Heart right ventricle (tissue), 16 donors: ENCODE results near the gene CTU2. TPM values are rescaled to one million over a fixed set of nuclear protein-coding genes. Genes with fewer than 3 reads are reported as not detected.

Experiments
- ATAC-seq, 8 donors: fragments of 200-7000 bp; cut with Tn5 transposase; one replicate each; pipeline ENCODE4 v1.9.1; 2020; ENCODE audit warnings: mild to moderate bottlenecking in 8 of 8, moderate library complexity in 8 of 8, moderate number of reproducible peaks in 1 of 8
- DNase-seq, 2 donors: peaks; one replicate each; pipeline ENCODE4 v3.0.0-alpha.2; 2020
- H3K27ac ChIP-seq, 10 donors: fragments of 200-600 bp; sonication (generic) in 2 of 10; one replicate each; pipeline versions ENCODE4 v1.5.0 to v1.8.0; 2020 to 2022; ENCODE audit warnings: mild to moderate bottlenecking in 3 of 10
- H3K27me3 ChIP-seq, 7 donors: fragments of 200-600 bp; one replicate each; pipeline ENCODE4 v1.8.0; 2021 to 2022; ENCODE audit warnings: mild to moderate bottlenecking in 2 of 7
- H3K36me3 ChIP-seq, 9 donors: fragments of 200-600 bp; sonication (generic) in 1 of 9; one replicate each; pipeline versions ENCODE4 v1.5.0 to v1.8.0; 2020 to 2022; ENCODE audit warnings: mild to moderate bottlenecking in 2 of 9
- H3K4me1 ChIP-seq, 9 donors: fragments of 200-600 bp; sonication (generic) in 1 of 9; one replicate each; pipeline versions ENCODE4 v1.5.0 to v1.8.0; 2020 to 2022; ENCODE audit warnings: mild to moderate bottlenecking in 4 of 9
- H3K4me3 ChIP-seq, 10 donors: fragments of 200-600 bp; sonication (generic) in 2 of 10; one replicate each; pipeline versions ENCODE4 v1.5.0 to v1.8.0; 2020 to 2022; ENCODE audit warnings: mild to moderate bottlenecking in 7 of 10, moderate library complexity in 2 of 10
- H3K9me3 ChIP-seq, 11 donors: fragments of 200-600 bp in 10 of 11; sonication (generic) in 2 of 11; one replicate each; pipeline versions ENCODE4 v1.5.0 to v1.8.0; 2013 to 2022; ENCODE audit warnings: mild to moderate bottlenecking in 2 of 11, control low read depth in 1 of 11, moderate library complexity in 1 of 11
- WGBS, 2 donors: extraction: QIAGEN DNeasy Blood & Tissue Kit; methylation state at CpG; one replicate each; pipeline ENCODE4 v1.1.7; 2013; ENCODE audit warnings: inconsistent platforms in 1 of 2; 5-methylcytosine and 5-hydroxymethylcytosine counted together
- intact Hi-C, 10 donors: fragments of 100-400 bp; cut with DNase I; formaldehyde crosslinking; loops; one replicate each; pipeline versions ENCODE4 v1.11.1 to v1.14.2; 2022
- polyA plus RNA-seq, 2 donors: library from polyadenylated mRNA; stranded (reverse); fragments of 200-250 nt; gene quantifications; one replicate each; pipeline ENCODE4 v1.2.3, GENCODE V29; 2013
- total RNA-seq, 10 donors: library from RNA; stranded (reverse); fragmentation: NEBNext Ultra II Directional in 3 of 10; extraction: Animal tissue kit (Norgen Biotek cat#: 25700) in 3 of 10; gene quantifications; one replicate each; pipeline versions ENCODE4 v1.2.1 to v1.2.4, GENCODE V29; 2021 to 2023
- TF ChIP-seq, protein P1 (sequence below), 9 donors: fragments of 200-600 bp; sonication (generic) in 2 of 9; IDR thresholded peaks; one replicate each; pipeline versions ENCODE4 v1.5.0 to v1.8.0; 2021 to 2022; ENCODE audit warnings: antibody characterized with exemption in 9 of 9, mild to moderate bottlenecking in 5 of 9, moderate library complexity in 1 of 9
- donor health status: Arrhythmogenic right ventricular cardiomyopathy.
- donor health status: ischemic (EF 13 %, LVEDD 7.1; RV severe dilation, severe dysfunction).
- donor health status: healthy with polysubstance abuse.
- donor health status: DM: no; HTN: yes; CAD: no.
- donor health status: DM: no; HTN: no; CAD: no.
- donor health status: ischemic (EF 25% LVEDD 6.9; RV normal size, moderate dysfunction).
- donor health status: ischemic (EF 25% LVEDD 5.7; RV mildly dilated, moderate dysfunction).
- donor health status: healthy.
- donor health status: DM: yes; HTN: yes; CAD: no.
- donor health status: Ischemic cardiomyopathy.
- donor health status: ischemic (EF 35%, LVEDD 5.7; RV mildly dilated, moderate dysfunction).
- donor health status: nonischemic (EF 11% LVEDD 7.7; RV severe dilation, severe dysfunction).
- donor health status: DM: yes; HTN: yes; CAD: no.
- donor health status: PGD.
- donor health status: ischemic (EF 29% LVEDD 5.4; RV normal size, mild dysfunction).
- donor health status: nonischemic (EF 23%, LVEDD 6.1; RV moderate dilation, normal function).

The CTU2 gene
- total and polyA plus RNA-seq, 12 donors = 11.8 to 22.6 (median 14.4) TPM

DNA sequence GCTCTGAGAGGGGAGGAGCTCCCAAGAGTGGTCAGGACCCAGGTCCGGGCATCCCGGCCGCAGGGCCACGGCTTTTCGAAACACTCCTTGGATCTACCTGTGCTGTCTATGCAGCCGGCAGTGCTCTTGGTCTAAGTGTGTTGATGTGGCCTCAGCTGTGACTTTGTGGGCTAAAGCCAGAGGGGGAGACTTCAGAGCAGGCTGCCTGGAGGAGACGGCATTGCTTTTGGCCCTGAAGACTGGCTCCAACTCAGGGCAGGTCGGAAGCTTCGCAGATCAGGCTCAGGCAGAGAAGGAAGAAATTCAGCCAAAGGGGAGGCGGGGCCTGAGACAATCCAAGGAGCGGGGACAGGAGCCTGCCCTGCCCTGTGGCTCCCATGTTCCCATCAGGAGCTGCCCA lies 47.3 kb downstream of the CTU2 start:
- Histone ChIP-seq H3K4me1 (peaks cover 0 to 16% (median 0%) of the 10 kb centered on the region in 9 donors), H3K27ac (no peak overlapping the region), H3K27me3 (no peaks in the 10 kb centered on the region), H3K4me3 (no peak overlapping the region), H3K36me3 (peaks cover 0 to 8% (median 0%) of the 10 kb centered on the region in 9 donors), H3K9me3 (peaks cover 0 to 5% (median 0%) of the 10 kb centered on the region in 11 donors)
- intact Hi-C loops = no loop called here
- ATAC-seq (no peak), DNase-seq (no peak)
- TF ChIP-seq, protein P1, sequence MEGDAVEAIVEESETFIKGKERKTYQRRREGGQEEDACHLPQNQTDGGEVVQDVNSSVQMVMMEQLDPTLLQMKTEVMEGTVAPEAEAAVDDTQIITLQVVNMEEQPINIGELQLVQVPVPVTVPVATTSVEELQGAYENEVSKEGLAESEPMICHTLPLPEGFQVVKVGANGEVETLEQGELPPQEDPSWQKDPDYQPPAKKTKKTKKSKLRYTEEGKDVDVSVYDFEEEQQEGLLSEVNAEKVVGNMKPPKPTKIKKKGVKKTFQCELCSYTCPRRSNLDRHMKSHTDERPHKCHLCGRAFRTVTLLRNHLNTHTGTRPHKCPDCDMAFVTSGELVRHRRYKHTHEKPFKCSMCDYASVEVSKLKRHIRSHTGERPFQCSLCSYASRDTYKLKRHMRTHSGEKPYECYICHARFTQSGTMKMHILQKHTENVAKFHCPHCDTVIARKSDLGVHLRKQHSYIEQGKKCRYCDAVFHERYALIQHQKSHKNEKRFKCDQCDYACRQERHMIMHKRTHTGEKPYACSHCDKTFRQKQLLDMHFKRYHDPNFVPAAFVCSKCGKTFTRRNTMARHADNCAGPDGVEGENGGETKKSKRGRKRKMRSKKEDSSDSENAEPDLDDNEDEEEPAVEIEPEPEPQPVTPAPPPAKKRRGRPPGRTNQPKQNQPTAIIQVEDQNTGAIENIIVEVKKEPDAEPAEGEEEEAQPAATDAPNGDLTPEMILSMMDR (IDR thresholded peaks at IDR 0.05) = no peak
- 86 to 89% methylated on average over 11 of the region's 11 CpGs for WGBS, 2 donors

- 94 to 95% methylated on average over 28 of the region's 28 CpGs for WGBS, 2 donors
- TF ChIP-seq, protein P1 (IDR thresholded peaks at IDR 0.05) = no peak
- H3K27me3 ChIP-seq = no peaks in the 10 kb centered on the region
- peaks cover 0 to 8% (median 0%) of the 10 kb centered on the region in 9 donors for H3K36me3 ChIP-seq
- ATAC-seq = no peak
- intact Hi-C loops = no loop called here
- DNase-seq = no peak
- peaks cover 0 to 22% (median 4%) of the 10 kb centered on the region in 9 donors for H3K4me1 ChIP-seq
- H3K9me3 ChIP-seq = peaks cover 0 to 11% (median 0%) of the 10 kb centered on the region in 11 donors
- H3K27ac ChIP-seq = no peak overlapping the region
- H3K4me3 ChIP-seq = no peak overlapping the region
Measured at GRCh38 chr16:88754109-88754911, 48.0 kb downstream of the CTU2 start.

DNA sequence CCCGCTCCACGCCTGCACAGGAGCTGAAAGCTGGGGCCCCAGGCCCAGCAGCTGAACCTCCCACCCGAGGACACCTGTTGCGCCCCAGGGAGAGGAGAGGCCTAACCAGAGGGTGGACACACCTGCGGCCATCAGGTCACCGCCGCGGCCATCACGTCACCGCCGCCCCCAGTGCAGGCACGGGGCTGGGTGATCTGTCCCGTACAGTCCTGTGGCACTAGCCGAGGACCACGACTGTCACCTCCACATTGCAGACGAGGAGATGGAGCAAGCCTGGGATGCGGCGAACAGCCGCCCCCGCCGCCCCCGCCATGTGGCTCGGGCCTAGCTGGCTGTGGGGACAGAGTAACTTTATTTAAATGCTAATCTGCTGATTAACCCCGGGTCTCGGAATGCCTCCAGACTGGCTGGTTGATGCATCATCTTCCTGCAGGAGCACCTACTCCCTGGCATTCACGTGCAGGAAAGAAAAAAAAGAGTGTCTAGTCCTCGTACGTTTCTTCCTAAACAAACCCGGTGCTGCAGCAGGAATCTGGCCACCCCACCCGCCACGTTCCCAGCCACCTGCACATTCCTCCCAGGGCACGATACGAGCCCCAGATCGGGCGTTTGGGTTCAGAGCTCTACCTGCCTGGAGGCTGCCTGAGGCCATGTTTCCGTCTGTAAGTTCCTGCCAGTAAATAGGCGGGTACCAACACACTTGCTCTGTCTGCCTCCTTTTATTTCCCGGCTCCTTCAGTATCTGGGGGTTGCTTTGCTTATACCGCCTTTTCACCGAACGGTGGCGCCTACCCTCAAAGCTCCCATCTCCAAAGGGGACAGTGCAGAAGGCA lies 48.8 kb downstream of the CTU2 start:
- Histone ChIP-seq H3K4me1 (peaks cover 0 to 31% (median 9%) of the 10 kb centered on the region in 9 donors), H3K36me3 (peaks cover 0 to 8% (median 0%) of the 10 kb centered on the region in 9 donors), H3K27ac (no peak overlapping the region), H3K9me3 (peaks cover 0 to 11% (median 0%) of the 10 kb centered on the region in 11 donors), H3K4me3 (no peak overlapping the region), H3K27me3 (no peaks in the 10 kb centered on the region)
- DNase-seq (no peak), ATAC-seq (peak in 3 of 8 donors; percentile 14 to 46 (median 16))
- WGBS, 2 donors = 75 to 85% methylated on average over 42 of the region's 42 CpGs
- TF ChIP-seq, protein P1 (IDR thresholded peaks at IDR 0.05) = peak in 5 of 9 donors; percentile 8 to 38 (median 19)
- intact Hi-C loops = no loop called here

- H3K27ac ChIP-seq = no peak overlapping the region
- peaks cover 0 to 37% (median 9%) of the 10 kb centered on the region in 9 donors for H3K4me1 ChIP-seq
- peaks cover 0 to 11% (median 0%) of the 10 kb centered on the region in 11 donors for H3K9me3 ChIP-seq
- TF ChIP-seq, protein P1 (IDR thresholded peaks at IDR 0.05) = no peak
- no peak for DNase-seq
- intact Hi-C loops = no loop called here
- no peaks in the 10 kb centered on the region for H3K27me3 ChIP-seq
- WGBS, 2 donors = 84 to 88% methylated on average over 23 of the region's 23 CpGs
- H3K36me3 ChIP-seq = peaks cover 0 to 8% (median 0%) of the 10 kb centered on the region in 9 donors
- ATAC-seq = no peak
- H3K4me3 ChIP-seq = no peak overlapping the region
Measured at GRCh38 chr16:88755745-88756443, 49.6 kb downstream of the CTU2 start.
